Activated CD8-positive, alpha-beta memory T cell treated with anti-CD3 and anti-CD28 coated beads, Interleukin-2, amount 50 U/mL, for 1 hour (primary cell): ENCODE measurements around the gene TOR4A.

Experiments
- DNase-seq: peaks from one replicate; pipeline ENCODE4 v3.0.0-alpha.2; 2020; ENCODE audit errors: extremely low read depth

The TOR4A gene

GRCh38 chr9:137295238-137295811 lies 17.8 kb downstream of the TOR4A start:
- no peak for DNase-seq

GRCh38 chr9:137295849-137296669 lies 18.5 kb downstream of the TOR4A start:
- no peak for DNase-seq

- DNase-seq, result no peak
Observed at GRCh38 chr9:137296670-137297664, 19.4 kb downstream of the TOR4A start.

- no peak for DNase-seq
Observed at GRCh38 chr9:137297966-137298365, 20.4 kb downstream of the TOR4A start.

- no peak for DNase-seq
Observed at GRCh38 chr9:137298401-137299202, 21.1 kb downstream of the TOR4A start.

- no peak for DNase-seq
Observed at GRCh38 chr9:137299203-137299565, 21.7 kb downstream of the TOR4A start.

- DNase-seq, result no peak
Observed at GRCh38 chr9:137299938-137300337, 22.4 kb downstream of the TOR4A start.

GRCh38 chr9:137300567-137301080 lies 23.1 kb downstream of the TOR4A start:
- DNase-seq, result no peak

GRCh38 chr9:137301081-137301947 lies 23.8 kb downstream of the TOR4A start:
- DNase-seq, result no peak

GRCh38 chr9:137302118-137302448 lies 24.6 kb downstream of the TOR4A start, which contains the start of gene NRARP:
TSS of gene NRARP (minus strand) at chr9:137302271. CDS start at chr9:137301928, 343 bp downstream.
- DNase-seq, result peak; percentile 77

GRCh38 chr9:137302449-137303150 lies 25.1 kb downstream of the TOR4A start:
- no peak for DNase-seq

GRCh38 chr9:137303151-137303892 lies 25.8 kb downstream of the TOR4A start:
- DNase-seq, result no peak

GRCh38 chr9:137303893-137304382 lies 26.4 kb downstream of the TOR4A start:
- no peak for DNase-seq

- no peak for DNase-seq
Observed at GRCh38 chr9:137304383-137305059, 27.0 kb downstream of the TOR4A start.

- peak; percentile 29 for DNase-seq
Observed at GRCh38 chr9:137305060-137305797, 27.7 kb downstream of the TOR4A start.

- DNase-seq, result no peak
Observed at GRCh38 chr9:137305798-137306065, 28.2 kb downstream of the TOR4A start.

- DNase-seq, result no peak
Observed at GRCh38 chr9:137306066-137306849, 28.7 kb downstream of the TOR4A start.
